Right lobe of liver (tissue), 4 donors: ENCODE data around the gene NKAIN2.

Experiments used
- POLR2A ChIP-seq: fragments of 450-650 bp; IDR thresholded peaks from one replicate; pipeline ENCODE4 v1.6.1; 2017; ENCODE audit warnings: antibody characterized with exemption, mild to moderate bottlenecking
- TF ChIP-seq, protein P1 (sequence below), 4 donors: fragments of 200-600 bp in 3 of 4; fragments of 450-650 bp in 1 of 4; IDR thresholded peaks; one replicate each; pipeline versions ENCODE4 v1.5.1 to v1.8.0; 2016 to 2022; ENCODE audit warnings: antibody characterized with exemption in 4 of 4, mild to moderate bottlenecking in 2 of 4
- donor health status: DM: no; HTN: no; CAD: no.
- donor health status: DM: no; HTN: no; CAD: no.
- donor health status: DM: no; HTN: yes; CAD: no.

GRCh38 chr6:124054034-124054433 is 250.4 kb downstream of the NKAIN2 start:
- no peak for TF ChIP-seq POLR2A
- TF ChIP-seq, protein P1, sequence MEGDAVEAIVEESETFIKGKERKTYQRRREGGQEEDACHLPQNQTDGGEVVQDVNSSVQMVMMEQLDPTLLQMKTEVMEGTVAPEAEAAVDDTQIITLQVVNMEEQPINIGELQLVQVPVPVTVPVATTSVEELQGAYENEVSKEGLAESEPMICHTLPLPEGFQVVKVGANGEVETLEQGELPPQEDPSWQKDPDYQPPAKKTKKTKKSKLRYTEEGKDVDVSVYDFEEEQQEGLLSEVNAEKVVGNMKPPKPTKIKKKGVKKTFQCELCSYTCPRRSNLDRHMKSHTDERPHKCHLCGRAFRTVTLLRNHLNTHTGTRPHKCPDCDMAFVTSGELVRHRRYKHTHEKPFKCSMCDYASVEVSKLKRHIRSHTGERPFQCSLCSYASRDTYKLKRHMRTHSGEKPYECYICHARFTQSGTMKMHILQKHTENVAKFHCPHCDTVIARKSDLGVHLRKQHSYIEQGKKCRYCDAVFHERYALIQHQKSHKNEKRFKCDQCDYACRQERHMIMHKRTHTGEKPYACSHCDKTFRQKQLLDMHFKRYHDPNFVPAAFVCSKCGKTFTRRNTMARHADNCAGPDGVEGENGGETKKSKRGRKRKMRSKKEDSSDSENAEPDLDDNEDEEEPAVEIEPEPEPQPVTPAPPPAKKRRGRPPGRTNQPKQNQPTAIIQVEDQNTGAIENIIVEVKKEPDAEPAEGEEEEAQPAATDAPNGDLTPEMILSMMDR (IDR thresholded peaks at IDR 0.05), result no peak
